Nephron progenitor cell (in vitro differentiated cells): ENCODE results near the gene ECHDC1.

Source experiments
- DNase-seq: peaks from one replicate; pipeline ENCODE4 v3.0.0; 2021
- H3K27ac Mint-ChIP-seq: 2 replicates; pipeline ENCODE4 v1.8.0; 2021; ENCODE audit warnings: mild to moderate bottlenecking, moderate library complexity, mixed read lengths
- H3K27me3 Mint-ChIP-seq: 2 replicates; pipeline ENCODE4 v1.8.0; 2021; ENCODE audit warnings: mild to moderate bottlenecking, low read depth, mixed read lengths; ENCODE audit not compliant: poor library complexity
- H3K36me3 Mint-ChIP-seq: 2 replicates; pipeline ENCODE4 v1.8.0; 2021; ENCODE audit warnings: low read depth, mixed read lengths
- H3K4me1 Mint-ChIP-seq: 2 replicates; pipeline ENCODE4 v1.8.0; 2021; ENCODE audit warnings: mixed read lengths
- H3K4me3 Mint-ChIP-seq: 2 replicates; pipeline ENCODE4 v1.8.0; 2021; ENCODE audit warnings: mild to moderate bottlenecking, moderate library complexity, mixed read lengths
- H3K9me3 Mint-ChIP-seq: 2 replicates; pipeline ENCODE4 v1.8.0; 2021; ENCODE audit warnings: mild to moderate bottlenecking, moderate library complexity, mixed read lengths
- CTCF ChIP-seq: fragments of 200-600 bp; sonication (generic); IDR thresholded peaks from 2 replicates; pipeline ENCODE4 v1.5.0; 2021; ENCODE audit warnings: antibody characterized with exemption

Gene ECHDC1

GRCh38 chr6:127342946-127343808, at the start of gene ECHDC1:
TSS of gene ECHDC1 (minus strand) at chr6:127343609. CDS start at chr6:127331028, 12,581 bp downstream.
- Mint-ChIP-seq H3K9me3 (peaks cover 31% of the 10 kb centered on the region), H3K36me3 (peaks cover 32% of the 10 kb centered on the region), H3K27me3 (no peaks in the 10 kb centered on the region), H3K4me3 (no peak within 1 kb of the TSS), H3K27ac (no peak within 1 kb of the TSS), H3K4me1 (peaks cover 3% of the 10 kb centered on the region)
- TF ChIP-seq CTCF, result no peak
- DNase-seq, result peak; percentile 70

GRCh38 chr6:127392301-127392700, 48.9 kb upstream of the ECHDC1 start:
- no peak for TF ChIP-seq CTCF
- Mint-ChIP-seq H3K36me3 (peaks cover 6% of the 10 kb centered on the region), H3K27ac (peak overlapping the region; percentile 44), H3K4me1 (peaks cover 12% of the 10 kb centered on the region), H3K4me3 (no peak overlapping the region), H3K27me3 (no peaks in the 10 kb centered on the region), H3K9me3 (peaks cover 4% of the 10 kb centered on the region)
- DNase-seq, result no peak

- DNase-seq, result no peak
- no peak for TF ChIP-seq CTCF
- Mint-ChIP-seq H3K4me1 (peaks cover 12% of the 10 kb centered on the region), H3K36me3 (peaks cover 5% of the 10 kb centered on the region), H3K27me3 (no peaks in the 10 kb centered on the region), H3K9me3 (peaks cover 4% of the 10 kb centered on the region), H3K27ac (peak overlapping the region; percentile 84), H3K4me3 (no peak overlapping the region)
Measured at GRCh38 chr6:127391094-127391953, 47.9 kb upstream of the ECHDC1 start.

GRCh38 chr6:127389706-127390105, 46.3 kb upstream of the ECHDC1 start:
- Mint-ChIP-seq H3K27me3 (peaks cover 4% of the 10 kb centered on the region), H3K27ac (no peak overlapping the region), H3K4me1 (peaks cover 12% of the 10 kb centered on the region)

More at GRCh38 chr6:127389706-127390105, 46.3 kb upstream of the ECHDC1 start:
- DNase-seq, result no peak
- TF ChIP-seq CTCF, result no peak
- H3K4me3 Mint-ChIP-seq, result no peak overlapping the region
- no peaks in the 10 kb centered on the region for H3K36me3 Mint-ChIP-seq
- H3K9me3 Mint-ChIP-seq, result no peaks in the 10 kb centered on the region
